Astrocyte (in vitro differentiated cells and primary cell): Measurements from ENCODE around the gene C1orf226.

Experiments used
- CTCF ChIP-seq: IDR thresholded peaks from 2 replicates; pipeline ENCODE4 v1.5.1; 2011; ENCODE audit warnings: low read depth, mild to moderate bottlenecking, inconsistent platforms, low read length, moderate library complexity; ENCODE audit not compliant: insufficient read depth
- EZH2 ChIP-seq: IDR thresholded peaks from 2 replicates; pipeline ENCODE4 v1.6.1; 2012; ENCODE audit warnings: mild to moderate bottlenecking, low read length, inconsistent platforms; ENCODE audit not compliant: insufficient read depth

GRCh38 chr1:162421258-162422164 is 40.0 kb downstream of the C1orf226 start:
- no peak for TF ChIP-seq CTCF
- TF ChIP-seq EZH2: no peak
